Heart left ventricle (tissue), 13 donors: ENCODE measurements around the gene SRXN1.

ENCODE experiments used
- CTCF ChIP-seq, 12 donors: fragments of 200-600 bp; sonication (generic) in 4 of 12; IDR thresholded peaks; one replicate each; pipeline versions ENCODE4 v1.5.0 to v1.8.0; 2018 to 2022; ENCODE audit warnings: antibody characterized with exemption in 12 of 12, mild to moderate bottlenecking in 5 of 12
- POLR2A ChIP-seq, 2 donors: fragments of 450-650 bp; IDR thresholded peaks; one replicate each; pipeline ENCODE4 v1.6.1; 2017; ENCODE audit warnings: antibody characterized with exemption in 2 of 2, mild to moderate bottlenecking in 2 of 2, moderate library complexity in 2 of 2
- donor health status: ischemic (EF 13 %, LVEDD 7.1; RV severe dilation, severe dysfunction).
- donor health status: DM: no; HTN: yes; CAD: no.
- donor health status: DM: no; HTN: no; CAD: no.
- donor health status: ischemic (EF 25% LVEDD 6.9; RV normal size, moderate dysfunction).
- donor health status: ischemic (EF 25% LVEDD 5.7; RV mildly dilated, moderate dysfunction).
- donor health status: ischemic (EF 35%, LVEDD 5.7; RV mildly dilated, moderate dysfunction).
- donor health status: nonischemic (EF 11% LVEDD 7.7; RV severe dilation, severe dysfunction).
- donor health status: DM: yes; HTN: yes; CAD: no.
- donor health status: PGD.
- donor health status: ischemic (EF 29% LVEDD 5.4; RV normal size, mild dysfunction).
- donor health status: nonischemic (EF 23%, LVEDD 6.1; RV moderate dilation, normal function).

- TF ChIP-seq CTCF (IDR thresholded peaks at IDR 0.05), result no peak
- TF ChIP-seq POLR2A (IDR thresholded peaks at IDR 0.05), result no peak
Measured at GRCh38 chr20:701401-702129, 48.6 kb upstream of the SRXN1 start.
